HG03460 (cell line): Measurements from ENCODE around the gene CENPP.
"Not testable (repeated sequence)": the region's sequence is repeated elsewhere in the genome, so short reads cannot be mapped to it uniquely, and the experiment has no call there.

ENCODE experiments used
- ATAC-seq: cut with Tn5 transposase; IDR thresholded peaks from one replicate; pipeline ENCODE4 v1.9.1; 2021; ENCODE audit not compliant: unreplicated experiment

CENPP gene

DNA sequence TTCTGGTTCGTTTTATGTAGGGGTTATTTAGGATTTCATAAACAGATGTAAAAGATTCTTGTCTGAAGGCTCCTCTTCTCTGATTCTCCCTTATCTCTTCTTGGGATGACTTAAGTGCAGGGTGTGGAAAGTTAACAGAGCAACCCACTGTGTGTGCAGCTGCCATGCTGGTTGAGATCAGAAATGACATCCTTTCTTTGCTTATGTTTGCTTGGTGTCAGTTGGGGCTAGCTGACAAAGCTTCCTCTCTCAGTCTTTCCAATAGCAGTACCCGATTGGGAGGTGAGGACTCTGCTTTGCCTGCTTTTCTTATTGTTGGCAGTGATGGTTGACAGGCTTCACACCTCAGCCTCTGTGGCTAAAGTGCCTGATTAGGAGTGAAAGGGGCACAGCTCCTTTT, 52.1 kb downstream of the CENPP start:
- ATAC-seq = no peak

DNA sequence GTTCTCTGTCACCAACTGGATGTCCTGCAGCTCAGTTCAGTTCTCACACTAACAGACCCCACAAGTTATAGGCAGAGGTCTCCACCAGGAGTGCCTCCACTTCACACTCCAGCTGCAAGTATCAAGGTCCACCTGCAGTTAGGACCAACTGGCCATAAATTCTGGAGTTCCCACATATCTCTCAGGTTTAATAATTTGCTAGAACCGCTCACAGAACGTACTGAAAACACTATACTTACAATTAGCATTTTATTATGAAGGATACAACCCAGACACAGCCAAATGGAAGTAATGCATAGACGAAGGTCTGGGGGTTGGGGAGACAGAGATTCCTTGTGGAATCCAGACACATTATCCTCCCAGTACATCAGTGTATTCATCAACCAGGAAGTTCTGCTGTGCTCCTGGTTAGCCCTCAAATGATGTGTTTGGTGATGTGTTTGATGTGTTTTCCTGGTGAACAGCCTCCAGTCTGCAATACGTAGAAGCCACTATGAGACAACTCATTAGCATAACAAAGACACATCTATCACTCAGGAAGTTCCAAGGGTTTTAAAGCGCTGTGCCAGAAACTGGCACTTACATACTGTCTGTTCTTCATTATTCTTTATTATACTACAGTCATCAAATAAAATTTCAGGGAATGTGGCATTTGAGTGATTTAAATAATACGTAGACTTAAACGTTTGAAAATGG, 53.3 kb downstream of the CENPP start:
- no peak for ATAC-seq

DNA sequence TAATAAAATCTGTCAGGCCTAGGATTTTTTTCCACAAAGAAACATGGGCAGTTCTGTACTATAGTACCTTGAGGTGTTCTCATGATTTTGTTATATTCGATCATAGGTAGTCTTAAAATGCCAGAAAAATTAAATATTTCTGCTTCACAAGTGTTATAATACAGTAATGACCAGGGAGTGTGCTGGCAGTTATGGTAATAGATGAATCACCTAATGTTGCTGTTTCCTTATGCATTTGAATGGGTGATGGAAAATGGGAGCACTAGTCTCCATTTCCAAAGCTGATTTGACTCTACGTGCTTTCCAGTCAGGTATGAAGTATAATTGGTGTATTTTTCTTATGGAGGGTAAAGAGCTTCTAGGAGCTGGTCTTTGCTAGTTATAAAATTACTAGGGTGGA, 54.9 kb downstream of the CENPP start:
- ATAC-seq = no peak

DNA sequence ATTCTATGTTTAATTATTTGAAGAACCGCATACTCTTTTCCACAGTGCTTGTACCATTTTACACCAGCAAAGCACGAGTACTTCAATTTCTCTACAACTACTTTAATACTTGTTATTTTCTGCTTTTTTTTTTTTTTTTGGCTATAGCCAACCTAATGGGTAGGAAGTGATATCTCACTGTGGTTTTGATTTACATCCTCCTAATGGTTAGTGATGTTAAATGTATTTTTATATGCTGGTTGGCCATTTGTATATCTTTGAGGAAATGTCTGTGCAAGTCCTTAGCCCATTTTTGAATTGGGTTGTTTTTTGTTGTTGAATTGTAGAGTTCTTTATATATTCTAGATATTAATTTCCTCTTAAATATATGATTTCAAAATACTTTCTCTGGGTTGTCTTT, 56.0 kb downstream of the CENPP start:
- no peak for ATAC-seq

DNA sequence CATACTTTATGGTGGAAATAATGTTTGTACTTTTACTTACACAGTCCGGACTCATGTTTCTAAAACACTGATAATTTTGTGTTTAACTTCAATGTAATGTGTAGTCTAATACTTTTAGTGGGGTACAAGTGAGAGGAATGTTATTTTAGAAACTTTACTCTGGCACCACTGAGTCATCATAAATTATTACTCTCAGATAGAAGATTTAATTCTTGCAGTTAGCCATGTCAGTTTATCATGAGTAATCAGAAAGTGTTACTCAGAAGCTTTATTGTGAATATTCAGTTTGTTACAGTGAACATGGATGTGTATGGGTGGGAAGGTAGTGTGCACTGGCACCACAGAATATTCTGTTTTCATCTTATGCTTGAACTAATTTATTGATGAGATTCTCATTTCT, 58.6 kb downstream of the CENPP start:
- ATAC-seq = no peak

DNA sequence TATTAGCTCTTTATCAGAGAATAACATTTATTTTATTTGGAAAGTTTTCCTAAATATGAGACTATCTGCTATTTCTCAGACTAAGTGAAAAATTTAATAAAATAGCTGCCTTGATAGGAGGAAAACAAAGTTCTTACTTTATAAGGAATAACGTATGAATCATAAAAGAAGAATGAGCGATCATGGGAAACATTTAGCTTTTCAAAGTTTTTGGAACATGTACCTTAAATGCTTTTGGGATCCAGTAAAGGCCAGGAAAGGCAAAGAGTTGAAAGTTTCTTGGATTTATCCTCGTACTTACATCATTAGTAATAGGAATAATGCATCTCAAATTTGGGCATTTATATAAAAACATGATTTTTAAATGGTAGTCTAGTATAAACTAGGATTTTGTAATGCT, 59.2 kb downstream of the CENPP start:
- ATAC-seq = no peak

DNA sequence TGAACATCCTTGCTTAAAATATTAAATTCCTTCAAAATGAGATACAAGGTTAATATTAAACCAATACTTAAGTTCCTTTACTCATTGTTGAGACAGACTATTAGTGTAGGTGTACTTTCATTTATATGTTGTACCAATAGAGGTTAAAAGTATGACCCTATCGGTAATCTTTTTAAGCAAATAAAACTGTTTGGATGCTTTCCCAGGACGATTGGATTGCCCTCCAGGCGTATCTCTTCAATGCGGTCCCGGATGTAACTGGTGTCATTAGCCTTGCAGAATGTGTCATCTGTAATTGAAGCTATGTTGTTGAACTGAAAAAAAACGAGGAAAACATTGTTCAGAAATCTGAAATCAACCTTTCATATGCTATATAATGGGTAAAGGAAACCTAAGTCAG, 59.7 kb downstream of the CENPP start:
- no peak for ATAC-seq

DNA sequence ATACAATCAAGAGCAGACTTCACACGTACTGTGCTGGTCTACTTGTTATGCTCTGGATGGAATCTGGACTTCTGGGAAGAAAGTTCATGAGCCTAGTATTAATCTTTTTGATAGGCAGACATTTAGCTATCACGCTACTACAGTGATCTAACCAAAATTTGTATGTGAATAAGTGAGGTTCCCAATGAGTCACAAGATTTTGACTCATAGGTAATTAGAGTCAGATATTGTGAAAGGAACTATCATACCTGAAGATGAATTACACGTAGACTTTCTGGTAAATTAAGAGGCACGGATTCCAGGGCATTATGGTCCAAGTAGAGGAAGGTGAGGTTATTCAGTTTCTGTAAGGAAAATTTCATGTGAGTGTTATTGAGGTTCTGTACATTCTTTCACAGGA, 60.2 kb downstream of the CENPP start:
- no peak for ATAC-seq

DNA sequence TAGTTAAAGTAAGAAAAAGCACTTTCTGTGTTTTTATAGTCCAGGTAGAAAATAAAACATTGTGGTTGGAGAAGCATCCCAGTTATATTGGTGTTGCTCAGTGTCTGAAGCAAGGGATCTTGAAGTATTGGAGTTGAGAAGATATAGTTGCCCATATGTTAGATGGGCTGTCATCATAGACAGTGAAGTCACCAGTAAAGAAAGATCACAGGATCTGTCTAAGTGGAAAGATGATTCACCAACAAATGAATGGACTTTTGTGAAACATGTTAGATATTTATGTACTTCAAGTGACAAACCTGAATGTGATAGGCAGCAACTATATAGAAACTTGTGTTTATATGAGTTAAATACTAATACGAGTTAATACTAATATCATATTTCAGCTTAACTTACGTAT, 66.9 kb downstream of the CENPP start:
- no peak for ATAC-seq

DNA sequence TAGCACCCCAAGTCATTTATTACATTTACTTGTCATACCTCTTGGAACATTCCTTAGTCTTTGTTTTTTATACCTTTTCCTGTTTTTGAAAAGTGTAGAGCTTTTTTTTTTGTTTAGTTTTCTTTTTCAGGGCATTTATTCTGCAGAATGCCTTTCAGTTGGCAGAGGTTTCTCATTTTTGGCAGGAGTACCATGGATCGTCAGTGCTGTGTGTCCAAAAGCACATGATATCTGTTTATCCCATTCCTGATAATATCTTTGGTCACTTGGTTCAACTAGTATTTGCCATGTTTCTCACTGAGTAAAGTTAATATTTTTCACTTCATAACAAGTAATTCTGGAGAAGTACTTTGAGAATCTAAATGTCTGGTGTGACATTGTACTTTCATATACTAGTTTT, 67.9 kb downstream of the CENPP start:
- no peak for ATAC-seq

DNA sequence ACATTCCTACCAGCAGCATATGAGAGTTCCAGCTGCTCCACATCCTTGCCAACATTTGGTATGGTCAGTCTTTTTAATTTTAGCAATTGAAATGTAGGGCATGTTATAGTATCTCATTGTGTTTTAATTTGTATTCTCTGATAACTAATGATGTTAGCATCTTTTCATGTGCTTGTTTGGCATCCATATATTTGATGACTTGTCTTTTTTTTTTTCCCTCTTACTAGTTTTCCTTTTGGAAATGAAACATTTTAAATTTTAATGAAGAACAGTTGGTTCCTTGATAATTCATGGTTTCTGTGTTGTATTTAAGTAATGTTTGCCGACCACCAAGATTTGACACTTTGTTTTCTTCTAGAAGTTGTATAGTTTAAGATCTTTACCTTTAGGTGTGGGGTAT, 69.9 kb downstream of the CENPP start:
- ATAC-seq = no peak

DNA sequence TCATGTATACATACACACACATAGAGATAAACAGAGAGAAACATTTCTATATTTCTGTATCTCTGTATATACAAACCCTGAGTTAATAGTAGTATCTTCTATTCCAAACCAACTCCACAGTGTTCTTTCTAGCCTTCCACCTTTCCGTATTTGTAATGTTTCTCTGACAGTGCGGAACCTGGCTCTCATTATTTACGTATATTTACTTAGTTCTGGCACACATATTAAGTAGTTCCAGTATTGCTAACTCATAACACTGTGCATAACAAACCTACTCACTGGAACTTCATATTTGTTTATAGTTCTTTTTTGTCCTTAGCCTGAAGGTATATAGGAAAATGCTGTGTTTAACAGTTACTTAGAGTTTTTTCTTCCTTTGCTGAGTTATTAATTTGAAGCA, 72.1 kb downstream of the CENPP start:
- ATAC-seq = no peak

DNA sequence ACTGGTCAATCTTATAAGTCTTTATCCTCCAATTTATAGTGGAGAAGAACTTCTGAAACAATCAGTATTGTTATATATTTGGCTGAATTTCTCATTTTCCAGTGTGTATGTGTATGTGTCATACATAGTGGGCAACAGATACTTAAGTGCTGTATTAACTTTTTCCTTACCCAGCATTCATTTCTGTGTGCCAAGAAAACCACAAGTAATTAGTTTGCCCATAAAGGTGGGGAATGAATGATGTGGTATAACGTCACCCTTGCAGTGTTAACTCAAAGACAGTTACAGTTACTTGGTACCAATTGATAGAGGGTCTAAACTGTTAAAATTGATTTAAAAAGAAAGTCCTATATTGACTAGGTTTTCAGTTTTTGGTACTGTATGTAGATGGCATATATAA, 76.6 kb downstream of the CENPP start:
- ATAC-seq = no peak

DNA sequence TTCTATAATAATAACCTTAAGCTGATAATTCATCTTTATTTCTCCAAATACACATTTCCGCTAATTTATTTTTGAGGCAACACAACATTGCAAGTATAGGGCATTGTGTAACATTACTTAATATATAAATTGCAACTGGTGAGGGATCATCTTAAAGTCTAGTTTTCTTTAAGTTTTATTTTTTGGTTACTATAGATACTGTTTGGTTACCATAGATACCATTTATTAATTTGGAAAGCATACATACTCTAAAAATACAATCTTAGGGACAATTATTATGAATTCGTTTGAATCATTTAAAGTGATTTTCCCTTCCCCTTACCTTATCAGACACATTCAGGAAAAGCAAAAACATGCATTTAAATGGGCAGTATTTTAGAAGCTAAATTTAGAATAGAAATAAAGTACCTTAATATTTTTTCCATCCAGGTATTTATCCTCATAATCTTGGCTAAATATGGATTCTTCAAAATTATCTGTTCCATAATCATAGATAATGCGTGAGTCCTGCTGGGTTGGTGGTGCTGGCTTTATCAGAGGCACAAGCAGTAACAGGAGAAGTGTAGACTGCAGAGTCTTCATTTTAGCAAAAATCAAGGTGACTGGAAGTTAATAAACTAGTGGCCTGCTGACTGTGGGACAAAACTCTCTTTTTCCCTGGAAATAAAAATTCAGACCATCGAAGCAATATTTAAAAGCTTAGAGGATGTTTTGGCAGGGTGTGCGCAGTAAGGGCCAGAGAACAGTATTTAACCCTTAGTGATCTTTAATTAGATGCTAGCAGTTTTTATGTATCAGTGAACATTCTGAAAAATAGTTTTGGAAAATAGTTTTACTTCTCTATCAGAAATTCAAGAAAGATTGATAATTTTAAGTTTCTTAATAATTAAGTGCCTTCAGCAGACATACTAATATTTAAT, 77.3 kb downstream of the CENPP start:
- no peak for ATAC-seq

DNA sequence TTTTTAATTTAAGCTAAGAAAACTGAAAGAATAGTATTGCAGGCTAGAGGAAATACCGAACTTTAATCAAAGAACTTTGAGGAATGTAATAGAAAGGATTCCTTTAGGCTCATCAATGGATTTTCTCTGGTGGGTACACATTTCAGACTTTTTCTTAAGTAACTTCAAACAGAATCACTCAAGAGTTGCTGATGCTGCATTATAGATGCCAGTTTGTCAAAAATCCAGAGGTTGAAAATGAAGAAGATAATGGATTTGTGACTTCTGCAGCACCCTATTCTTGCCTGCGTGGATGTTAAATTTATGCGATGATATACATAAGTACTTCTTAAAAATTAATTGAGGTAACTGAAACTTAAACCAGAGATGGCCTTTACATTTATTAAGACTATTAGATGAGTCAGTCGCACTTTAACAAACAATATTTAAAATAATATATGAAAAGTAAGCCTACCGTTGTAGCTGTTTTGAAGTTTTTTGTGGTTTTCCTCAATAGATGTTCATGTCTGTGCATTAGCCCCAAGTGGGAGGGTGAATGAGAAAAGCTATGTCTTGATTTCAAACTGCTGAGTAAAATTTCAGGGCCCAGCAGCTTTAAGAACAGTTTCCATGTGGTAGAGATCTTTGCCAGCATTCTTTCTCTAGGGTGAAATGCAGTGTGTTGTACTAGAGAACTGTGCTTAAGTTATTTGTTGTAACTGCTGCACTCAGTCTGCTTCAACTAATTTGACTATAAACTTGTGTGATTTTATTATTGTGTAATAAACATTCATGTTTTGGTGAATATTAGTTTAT, 78.5 kb downstream of the CENPP start, which contains the start of gene OGN:
OGN (minus strand) TSS at position 537 of the 795 bp plus-strand sequence. CDS start 1,171 bp downstream, outside the sequence.
- no peak for ATAC-seq

DNA sequence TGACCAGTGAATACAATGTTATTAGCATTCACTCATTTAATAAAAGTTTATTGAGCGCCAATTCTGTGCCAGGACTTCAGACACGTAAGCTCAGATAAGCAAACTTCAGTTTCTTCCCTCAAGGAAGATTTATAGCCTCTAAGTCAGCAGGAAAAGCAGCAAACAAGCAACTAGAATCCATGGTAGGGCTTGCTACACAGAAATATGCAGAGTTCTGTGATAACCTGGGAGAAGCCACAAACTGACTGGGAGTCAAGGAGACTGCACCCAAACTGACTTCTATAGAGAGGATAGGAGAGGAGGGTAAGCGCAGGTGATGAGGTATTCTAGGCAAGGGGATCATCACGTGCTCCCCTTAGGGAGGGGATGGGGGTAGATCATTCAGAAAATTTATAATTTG, 80.1 kb downstream of the CENPP start:
- ATAC-seq = no peak

DNA sequence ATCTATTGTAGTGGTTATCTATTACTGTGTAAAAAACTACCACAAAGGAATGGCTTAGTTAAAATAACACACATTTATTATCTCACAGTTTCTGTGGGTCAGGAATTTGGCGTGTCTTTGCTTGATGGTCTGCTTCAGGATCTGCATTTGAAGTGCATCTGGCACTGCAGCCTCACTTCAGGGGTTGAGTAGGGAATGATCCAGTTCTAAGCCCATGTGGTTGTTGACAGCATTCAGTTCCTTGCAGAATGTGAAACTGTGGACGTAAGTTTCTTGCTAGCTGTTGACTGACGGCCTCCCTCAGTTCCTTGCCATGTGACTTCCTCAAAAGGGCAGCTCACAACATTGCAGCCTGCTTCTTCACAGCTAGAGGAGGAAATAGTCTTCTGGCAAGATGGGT, 80.7 kb downstream of the CENPP start:
- ATAC-seq = peak; percentile 70

DNA sequence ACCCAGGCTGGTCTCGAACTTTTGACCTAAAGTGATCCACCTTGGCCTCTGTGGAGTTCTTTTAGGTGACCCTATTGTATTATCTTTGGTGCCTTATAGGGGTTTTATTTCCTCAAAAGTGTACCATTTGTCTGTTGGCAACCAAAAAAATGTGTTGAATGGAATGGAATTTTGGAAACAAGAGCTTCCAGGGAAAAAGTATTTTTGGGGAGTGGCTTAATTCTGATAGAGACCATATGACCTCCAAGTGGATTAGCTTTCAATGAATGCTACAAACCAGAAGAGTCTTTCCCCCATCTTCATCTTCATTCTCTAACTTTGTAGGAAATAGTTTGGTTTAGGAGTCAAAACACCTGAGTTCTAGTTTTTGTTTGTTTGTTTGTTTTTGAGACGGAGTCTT, 82.1 kb downstream of the CENPP start:
- no peak for ATAC-seq

DNA sequence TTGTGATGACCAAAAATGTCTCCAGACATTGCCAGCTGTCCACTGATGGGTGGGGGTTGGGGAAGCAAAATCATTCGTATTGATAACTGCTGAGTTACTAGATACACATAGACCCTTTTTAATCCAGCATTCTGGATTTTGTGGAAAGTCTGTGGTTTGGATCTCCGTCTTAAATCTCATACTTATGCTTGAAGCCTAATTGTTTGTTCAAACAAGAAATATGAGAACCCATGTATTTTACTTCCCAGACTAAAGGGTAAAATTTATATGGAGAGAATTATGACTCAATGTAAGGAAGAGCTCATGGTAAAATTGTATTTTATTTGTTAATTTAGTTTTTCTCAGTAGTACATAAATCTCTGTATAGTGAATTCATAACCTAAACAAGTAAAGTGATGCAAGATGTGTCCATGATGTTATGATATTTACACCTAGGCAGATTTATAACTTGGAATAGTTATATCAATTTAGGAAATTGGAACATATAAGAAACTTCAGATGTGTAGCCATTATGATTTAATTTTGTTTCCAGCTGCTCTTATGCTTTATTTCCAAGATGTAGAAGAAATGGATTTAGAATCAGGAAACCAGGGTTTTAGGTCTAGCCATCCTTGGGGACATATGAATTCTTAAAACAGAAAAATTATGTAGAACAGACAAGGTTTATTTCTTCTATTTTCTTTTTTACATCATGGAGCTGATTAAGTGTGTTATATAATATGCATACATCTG, 83.2 kb downstream of the CENPP start:
- ATAC-seq = no peak

DNA sequence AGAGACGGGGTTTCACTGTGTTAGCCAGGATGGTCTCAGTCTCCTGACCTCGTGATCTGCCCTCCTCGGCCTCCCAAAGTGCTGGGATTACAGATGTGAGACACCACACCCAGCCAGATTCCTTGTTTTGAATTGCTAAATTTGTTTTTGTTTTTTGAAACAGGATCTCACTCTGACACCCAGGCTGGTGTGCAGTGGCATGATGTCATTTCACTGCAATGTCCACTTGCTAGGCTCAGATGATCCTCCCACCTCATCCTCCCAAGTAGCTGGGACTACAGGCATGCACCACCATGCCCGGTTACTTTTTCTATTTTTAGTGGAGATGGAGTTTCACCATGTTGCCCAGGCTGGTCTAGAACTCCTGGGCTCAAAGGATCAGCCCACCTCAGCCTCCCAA, 85.4 kb downstream of the CENPP start:
- not testable (repeated sequence) for ATAC-seq

DNA sequence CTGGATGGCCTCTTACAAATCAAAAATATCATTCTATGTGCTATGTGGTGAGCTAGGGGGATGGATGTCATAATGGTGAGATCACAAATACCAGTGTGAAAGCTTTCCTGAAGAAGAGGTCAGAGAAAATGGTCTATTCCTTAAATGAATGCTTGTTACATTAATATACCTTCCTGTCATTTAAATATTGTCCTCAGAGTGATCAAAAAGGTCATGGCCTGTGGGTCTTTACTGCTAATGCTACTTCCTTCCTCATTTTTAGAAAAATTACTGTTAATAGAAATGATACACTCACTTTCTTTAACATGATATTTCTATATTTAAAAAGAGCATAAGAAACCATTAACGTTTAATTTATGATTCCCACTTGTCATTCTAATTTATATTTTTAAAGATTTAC, 88.8 kb downstream of the CENPP start:
- no peak for ATAC-seq
